Myocyte (in vitro differentiated cells): ENCODE results near the gene PSMB10. TPM values are rescaled to one million over a fixed set of nuclear protein-coding genes. Genes with fewer than 3 reads are reported as not detected.
A peak's percentile ranks its signal among the peaks of the same experiment; 100 is the strongest.
"Not testable (repeated sequence)": the region's sequence is repeated elsewhere in the genome, so short reads cannot be mapped to it uniquely, and the experiment has no call there.

Source experiments
- DNase-seq: peaks from one replicate; pipeline ENCODE4 v3.0.0-alpha.2; 2012; ENCODE audit warnings: low read depth
- total RNA-seq: library from RNA; depleted of rRNA; stranded (reverse); fragments of >200 nt; gene quantifications from 2 replicates; pipeline ENCODE4 v1.2.3, GENCODE V29; 2014

PSMB10 gene
- total RNA-seq, 1 donor from 2014 or later, result 23.4 TPM

DNA sequence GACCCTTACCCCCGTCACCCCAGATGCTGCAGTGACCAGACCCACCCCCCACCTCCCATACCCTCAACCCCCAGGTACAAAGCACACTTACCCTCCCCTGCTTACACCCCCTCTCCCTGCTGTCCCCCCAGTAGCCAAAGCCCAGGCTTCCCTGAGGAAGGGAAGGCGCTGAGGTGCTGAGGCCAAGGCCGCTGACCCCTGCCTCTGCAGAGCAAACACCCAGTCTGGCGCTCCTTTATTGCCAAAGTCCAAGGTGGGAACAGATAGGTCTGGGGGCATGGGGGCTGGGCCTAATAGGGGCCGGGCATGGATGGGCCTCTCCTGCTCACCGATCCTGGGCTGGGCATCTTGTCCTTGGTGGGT lies 6.6 kb upstream of the PSMB10 start:
- DNase-seq, result no peak

DNA sequence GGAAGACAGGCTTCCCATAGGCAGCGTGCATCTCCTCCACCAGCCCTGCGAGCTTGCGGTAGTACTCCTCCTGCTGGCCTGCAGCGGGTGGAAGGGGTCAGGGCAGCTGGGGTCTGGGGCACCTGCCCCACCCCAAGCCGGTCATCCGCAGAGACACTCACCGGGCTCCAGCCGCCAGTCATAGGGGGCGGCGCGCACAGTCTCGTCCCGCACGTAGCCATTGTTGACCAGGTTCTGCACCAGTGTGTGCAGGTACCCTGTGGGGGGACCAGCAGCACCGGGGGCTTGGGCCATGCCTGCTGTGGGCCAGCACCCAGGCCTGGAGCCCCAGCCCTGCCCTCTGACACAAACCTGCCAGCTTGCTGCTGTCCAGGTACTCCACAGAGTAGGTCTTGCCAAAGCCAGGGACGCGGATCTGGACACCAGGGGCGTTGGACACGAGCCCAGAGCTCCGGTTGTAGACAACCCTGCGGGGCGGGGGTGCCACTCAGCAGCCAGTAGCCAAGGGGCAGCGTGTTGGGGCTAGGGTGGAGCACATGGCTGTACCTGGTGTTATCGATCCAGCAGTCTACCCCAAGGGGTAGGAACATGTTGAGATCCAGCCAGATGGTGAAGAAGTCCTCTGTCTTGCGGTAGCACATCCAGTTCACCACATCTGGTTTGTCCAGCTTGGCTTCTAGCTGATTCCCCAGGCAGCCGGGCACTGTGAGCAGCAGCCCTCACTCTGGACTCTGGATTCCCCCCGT lies 6.0 kb upstream of the PSMB10 start:
- DNase-seq, result no peak

DNA sequence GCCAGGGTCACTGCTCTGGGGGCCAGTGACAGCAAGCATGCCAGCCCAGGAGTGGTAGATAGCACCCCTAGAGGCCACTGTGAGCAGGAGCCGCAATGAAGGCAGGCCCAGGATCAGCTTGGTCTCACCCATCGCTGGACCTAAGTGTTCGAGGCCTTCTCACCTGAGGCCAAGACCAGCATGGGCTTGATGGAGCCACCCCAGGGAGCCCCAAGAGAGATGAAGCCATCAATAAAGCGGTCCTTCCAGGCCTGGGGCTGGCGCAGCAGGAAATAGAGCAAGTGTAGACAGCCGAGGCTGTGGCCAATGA lies 5.5 kb upstream of the PSMB10 start:
- peak; percentile 40 for DNase-seq

DNA sequence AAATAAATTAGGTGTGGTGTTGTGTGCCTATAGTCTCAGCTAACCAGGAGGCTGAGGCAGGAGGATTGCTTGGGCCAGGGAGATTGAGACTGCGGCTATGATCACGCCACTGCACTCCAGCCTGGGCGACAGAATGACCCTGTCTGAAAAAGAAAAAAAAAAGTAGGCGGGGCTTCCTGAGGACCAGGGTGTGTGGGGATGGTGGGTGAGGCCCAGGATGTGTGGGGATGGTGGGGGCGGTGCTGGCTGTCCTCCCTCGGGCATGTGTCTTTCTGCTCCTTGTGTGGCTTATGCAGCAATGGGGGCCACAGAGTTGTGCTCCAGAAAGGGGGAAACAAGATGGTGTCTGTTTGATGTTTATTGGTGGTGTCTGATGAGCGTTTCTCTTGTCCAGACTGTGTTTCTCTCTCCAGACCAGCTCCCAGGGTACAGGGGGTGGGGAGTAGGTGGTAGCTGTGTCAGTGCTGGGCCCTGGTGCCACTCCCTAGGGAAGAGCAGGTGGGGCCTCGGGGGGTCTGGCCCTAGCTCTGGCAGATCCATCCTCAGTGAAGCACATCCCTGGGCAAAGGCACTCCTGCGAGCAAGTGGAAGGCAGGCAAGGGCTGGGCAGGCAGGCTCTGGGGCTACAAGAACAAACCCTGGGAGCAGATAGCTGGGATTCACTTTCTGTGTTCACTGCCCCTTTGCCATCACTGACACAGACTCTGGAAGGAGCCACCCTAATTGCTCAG lies 5.0 kb upstream of the PSMB10 start:
- no peak for DNase-seq

DNA sequence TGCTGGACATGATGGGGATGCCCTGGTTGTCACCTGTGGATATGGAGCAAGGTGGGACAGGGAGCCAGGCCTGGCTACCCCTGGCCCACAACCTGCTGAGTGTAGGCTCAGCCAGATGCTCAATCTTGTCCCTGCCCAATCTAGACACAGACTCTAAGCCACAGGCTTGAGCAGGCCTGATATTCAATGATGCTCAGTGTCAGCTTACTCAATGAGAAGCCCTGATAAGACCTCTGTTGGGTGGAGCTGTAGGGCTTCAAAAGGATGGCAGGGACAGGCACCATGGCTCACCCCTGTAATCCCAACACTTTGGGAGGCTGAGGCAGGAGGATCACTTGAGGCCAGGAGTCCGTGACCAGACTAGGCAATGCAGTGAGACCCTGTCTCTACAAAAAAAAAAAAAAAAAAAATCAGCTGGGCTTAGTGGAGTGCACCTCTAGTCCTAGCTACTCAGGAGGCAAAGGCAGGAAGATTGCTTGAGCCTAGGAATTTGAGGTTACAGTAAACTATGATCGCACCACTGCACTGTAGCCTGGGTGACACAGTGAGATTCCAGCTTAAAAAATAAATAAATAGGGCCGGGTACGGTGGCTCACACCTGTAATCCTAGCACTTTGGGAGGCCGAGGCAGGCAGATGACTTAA lies 3.9 kb upstream of the PSMB10 start:
- no peak for DNase-seq

DNA sequence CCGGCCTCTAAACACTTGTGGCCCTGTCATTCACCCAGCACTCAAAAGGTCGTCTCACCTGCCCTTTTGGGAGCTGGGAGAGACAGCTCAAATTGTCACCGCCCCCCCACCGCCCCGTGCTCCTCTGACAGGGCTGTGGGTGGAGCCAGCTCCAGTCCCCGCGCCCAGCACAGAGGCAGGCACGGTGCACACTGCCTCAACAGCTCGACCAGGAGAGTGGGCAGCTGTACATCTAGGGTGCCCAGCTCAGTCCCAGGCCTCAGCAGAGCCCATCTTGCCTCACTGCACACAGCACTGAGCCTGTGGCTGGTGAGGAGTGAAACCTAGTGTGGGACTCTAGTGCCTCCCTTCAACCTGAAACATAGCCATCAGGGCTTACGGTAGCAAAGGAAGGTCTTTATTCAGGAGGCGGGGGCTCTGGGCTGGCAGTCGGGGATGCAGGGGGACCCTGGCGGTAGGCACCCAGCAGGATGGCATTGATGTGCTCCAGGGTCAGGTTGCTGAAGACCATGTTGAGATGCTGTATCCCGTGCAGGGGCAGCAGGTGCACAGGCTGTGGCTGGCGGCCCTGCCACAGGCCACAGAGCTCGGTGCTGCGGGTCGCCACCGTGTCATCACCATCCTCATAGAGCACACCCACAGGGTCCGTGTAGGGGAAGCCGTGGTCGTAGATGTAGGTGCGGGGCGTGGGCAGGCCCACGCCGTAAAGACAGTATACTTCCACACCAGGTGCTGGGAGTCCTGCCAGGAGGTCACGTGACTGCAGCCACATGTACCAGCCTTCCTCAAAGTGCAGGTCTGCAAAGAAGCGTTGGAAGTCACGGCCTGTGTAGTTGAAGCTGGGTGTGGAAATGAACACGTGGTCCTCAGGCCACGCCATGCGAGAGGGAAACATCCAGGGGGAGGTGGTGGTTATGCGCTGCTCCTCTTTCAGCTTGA lies 3.1 kb upstream of the PSMB10 start:
- peak; percentile 36 for DNase-seq

DNA sequence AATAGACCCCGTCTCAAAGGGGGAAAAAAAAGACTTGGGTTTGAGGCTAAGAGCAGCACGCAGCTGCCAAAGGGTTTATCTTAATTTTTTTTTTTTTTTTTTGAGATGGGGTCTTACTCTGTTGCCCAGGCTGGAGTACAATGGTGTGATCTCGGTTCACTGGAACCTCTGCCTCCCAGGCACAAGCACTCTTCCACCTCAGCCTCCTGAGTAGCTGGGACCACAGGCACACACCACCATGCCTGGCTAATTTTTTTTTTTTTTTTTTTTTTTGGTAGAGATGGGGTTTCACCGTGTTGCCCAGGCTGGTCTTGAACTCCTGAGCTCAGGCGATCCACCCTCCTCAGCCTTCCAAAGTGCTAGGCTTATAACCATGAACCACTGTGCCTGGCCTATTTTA lies 1.1 kb upstream of the PSMB10 start:
- not testable (repeated sequence) for DNase-seq

DNA sequence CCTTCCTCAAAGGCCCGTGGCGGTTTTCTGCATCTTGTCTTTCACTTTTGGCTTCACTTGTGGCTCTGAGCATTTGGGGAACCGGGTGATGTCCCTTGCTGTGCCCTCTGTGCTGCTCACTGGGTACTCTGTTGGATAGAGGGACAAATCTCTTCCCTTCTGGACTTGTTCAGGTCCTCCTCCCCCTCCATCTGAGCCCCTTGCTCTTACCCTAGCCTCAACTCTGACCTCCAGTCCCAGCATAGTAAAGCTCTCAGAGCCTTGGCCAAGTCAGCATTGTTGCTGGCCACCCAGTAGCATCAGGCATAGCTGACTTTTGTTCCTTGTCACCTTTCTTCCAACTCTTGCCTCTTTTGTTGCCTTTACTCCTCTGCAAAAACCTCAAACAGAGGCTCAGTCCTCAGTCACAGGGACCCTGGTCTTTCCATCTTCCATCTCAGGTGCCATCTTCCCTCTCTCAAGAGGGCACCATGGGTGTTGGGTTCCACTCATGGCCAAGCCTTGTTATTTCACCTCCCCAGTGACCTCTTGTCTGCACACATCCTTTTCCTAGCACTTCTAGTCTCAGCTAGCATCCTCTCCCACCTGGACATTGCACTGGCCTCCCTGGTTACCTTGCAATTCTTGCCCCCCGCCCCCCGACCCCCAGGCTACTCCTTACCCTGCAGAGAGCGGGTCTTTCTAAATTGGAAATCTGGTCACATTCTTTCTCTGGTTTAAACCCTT lies 393 bp upstream of the PSMB10 start:
- peak; percentile 67 for DNase-seq

DNA sequence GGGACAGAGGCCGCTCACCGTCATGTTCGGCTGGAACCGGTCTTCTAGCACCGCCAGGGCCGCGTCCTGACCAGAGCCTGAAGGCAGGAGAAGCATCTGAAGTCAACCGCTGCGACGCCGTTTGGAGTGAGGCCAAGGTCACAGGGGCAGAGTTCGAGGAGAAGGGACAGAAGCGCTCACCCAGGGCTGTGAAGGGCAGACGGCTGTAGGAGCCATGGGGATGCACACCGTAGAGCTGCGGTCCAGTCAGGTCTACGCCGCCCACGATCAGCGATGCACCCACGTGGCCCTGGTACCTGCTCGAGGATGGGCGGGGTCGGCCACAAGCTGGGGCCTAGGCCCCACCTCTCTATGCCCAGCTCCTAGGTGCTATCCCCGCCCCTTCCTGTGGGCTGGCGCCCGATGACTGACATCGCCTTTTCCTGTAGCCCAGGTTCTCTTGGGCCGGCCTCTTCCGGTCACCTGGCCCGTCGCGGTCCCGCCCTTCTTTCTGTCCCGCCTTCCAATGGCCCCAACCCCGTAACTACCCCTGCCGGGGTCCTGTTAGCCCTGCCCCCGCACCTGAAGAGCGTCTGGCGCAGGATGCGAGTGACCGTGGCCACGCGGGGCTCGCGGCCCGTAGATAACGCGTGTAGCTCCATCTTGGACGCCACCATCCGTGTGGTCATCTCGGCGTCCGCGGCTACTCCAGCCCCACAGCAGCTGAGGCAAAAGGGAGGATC lies 1.1 kb downstream of the PSMB10 start:
- peak; percentile 92 for DNase-seq

DNA sequence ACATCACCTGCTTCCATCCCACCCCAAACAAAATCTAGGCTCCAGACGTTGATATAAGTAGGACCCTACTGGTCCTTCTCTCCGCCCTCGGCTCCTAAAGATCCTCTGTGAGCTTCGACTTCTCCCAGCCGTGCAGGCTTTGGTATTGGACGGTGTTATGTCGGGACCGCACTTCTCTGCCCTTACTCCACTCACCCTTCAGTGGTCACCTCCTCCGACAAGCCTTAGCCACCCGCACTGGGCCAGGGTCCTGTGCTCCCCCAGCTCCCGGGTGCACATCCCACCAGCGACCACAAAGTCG lies 1.6 kb downstream of the PSMB10 start:
- DNase-seq, result no peak

DNA sequence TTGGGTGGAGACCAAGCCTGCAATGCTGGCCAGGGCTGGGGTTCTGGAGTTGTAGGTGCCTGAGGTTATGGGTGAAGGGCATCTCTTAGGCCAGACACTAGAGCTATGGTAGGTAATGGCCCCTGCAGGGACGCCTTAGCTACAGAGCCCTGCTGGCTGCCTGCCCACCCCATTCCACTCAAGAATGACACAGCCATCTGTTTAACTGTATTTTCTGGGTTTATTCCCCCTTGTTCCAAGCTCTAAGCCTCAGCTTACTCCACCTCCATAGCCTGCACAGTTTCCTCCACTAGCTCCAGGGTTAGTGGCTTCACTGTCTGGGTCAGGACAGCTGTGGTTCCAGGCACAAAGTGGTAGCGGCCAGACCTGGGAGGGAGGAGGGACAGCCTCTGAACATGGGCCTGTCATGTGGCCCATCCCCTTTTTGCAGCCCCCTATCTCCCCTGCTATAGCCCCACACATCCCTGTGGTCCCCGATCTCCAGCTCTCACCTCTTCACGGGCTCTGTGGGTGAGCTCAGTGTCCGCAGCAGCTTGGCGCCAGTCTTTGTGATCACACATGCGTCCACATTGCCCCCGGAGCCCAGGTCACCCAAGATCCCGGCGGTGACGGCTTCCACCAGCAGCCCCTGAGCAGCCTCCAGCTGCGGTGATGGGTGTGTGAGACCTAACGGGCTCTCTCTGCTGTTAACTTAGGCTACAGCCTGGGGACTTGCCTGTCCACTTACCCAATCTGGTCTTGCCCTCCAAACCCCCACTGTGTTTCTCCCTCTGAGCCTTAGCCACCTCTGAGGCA lies 2.1 kb downstream of the PSMB10 start:
- peak; percentile 36 for DNase-seq

DNA sequence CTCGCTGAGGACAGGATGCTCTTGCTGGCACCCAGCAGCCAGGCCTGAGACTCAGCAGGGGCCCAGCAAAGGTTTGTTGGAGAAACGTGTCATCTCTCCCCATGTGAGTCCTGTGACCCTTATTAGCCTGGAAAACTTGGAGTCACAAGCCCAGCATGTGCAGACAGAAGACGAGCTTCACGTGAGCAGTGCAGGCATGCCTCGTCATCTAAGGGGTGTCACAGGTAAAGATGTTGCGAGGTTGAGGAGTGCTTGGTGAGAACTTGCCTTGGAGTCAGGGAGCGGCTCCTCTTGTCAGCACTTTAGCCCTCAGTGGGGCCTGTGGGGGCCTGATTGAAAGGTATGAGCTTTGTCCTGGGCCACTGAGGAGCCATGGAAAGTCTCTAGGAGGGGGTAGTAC lies 2.8 kb downstream of the PSMB10 start:
- no peak for DNase-seq

DNA sequence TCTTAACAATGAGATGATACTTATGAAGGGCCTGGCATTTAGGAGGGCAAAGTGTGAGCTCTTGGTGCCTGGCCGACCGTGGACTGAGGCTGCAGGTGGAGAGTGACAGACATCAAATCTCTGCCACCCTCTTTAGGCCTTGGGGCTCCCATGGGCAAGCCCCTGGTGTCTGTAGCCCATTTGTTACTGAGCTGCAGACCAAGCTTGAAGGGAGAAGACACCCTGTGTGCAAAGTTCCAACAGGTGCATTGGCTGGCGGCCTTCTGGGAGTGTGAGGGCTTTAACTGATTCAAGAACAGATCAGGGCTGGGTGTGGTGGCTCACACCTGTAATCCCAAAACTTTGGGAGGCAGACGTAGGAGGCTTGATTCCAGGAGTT lies 4.2 kb downstream of the PSMB10 start:
- DNase-seq, result no peak

DNA sequence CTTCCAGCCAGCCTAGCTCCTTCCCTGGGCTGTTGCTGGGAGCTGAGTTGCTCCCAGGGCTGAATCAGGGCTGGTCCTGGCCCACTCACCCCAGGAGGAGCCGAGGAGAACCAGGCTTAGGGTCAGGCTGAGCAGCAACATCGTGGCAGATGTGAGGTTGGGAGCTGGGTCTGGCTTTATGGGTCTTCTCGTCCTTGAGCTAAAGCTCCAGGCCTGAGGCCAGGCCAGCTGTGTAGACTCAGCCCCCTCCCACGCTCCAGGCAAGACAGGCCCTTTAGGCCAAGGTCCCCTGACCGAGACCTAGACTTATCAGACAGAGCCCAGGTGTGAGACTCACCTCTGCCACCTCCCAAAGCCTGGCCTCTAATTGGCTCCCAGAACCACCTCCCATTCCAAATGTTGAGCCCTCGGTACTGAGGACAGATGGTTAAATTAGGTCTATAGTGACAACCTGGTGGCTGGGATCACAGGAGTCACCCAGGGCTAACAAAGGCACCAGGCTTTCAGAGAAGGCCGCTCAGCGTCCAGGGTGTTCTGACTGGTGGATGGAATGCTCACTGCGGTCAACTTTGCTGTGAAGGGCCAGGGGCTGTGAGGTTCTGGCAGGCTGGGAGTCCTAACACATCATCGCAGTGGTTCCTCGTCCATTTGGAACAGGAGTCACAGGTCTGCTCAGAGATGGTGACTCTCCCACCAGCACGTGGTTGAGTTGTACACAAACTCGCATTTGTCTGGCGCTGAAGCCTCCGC lies 4.8 kb downstream of the PSMB10 start, which contains the start of gene CTRL:
TSS of gene CTRL (minus strand) at position 151 of the 750 bp plus-strand sequence. CDS start at position 141, 10 bp downstream.
- no peak for DNase-seq

DNA sequence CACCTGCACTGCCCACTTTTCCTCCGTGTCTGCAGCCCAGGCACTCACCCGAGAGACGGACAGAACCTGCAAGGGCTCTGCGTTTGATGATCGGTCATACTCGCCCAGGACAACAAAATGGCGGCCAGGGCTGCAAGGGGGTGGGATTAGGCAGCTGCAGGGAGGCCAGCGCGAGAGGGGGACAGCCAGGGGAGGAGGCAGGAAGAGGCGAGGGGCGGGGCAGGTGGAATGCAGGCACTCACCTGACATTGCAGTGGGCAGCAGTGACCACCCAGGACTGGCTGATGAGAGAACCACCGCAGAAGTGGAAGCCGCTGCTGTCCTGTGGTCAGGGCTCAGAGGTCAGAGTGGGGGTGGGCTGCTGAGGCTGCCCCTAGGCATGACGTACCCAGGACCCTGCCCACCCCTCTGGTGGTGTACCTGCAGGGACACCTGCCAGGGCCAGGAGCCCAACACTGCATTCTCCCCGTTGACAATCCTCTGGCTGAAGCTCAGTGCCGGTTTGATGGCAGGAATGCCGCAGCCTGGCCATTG lies 5.9 kb downstream of the PSMB10 start:
- no peak for DNase-seq

DNA sequence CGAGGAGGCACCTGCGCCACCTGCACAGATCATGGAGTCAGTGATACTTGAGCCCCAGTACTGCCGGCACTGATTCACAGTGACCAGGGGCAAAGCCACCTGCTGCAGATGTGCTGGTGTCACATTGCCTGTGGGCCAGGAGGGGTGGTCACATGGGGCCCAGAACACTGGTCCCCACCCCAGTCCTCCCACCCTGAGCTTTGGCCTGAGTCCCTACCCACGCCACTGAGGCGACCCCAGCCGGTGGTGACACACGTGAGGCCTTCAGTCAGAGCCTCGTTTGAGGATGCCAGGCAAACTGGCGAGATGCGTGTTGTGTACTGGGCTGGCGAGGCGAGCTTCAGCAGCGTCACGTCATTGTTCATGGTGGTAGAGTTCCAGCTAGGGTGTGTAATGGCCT lies 6.5 kb downstream of the PSMB10 start:
- DNase-seq, result no peak

DNA sequence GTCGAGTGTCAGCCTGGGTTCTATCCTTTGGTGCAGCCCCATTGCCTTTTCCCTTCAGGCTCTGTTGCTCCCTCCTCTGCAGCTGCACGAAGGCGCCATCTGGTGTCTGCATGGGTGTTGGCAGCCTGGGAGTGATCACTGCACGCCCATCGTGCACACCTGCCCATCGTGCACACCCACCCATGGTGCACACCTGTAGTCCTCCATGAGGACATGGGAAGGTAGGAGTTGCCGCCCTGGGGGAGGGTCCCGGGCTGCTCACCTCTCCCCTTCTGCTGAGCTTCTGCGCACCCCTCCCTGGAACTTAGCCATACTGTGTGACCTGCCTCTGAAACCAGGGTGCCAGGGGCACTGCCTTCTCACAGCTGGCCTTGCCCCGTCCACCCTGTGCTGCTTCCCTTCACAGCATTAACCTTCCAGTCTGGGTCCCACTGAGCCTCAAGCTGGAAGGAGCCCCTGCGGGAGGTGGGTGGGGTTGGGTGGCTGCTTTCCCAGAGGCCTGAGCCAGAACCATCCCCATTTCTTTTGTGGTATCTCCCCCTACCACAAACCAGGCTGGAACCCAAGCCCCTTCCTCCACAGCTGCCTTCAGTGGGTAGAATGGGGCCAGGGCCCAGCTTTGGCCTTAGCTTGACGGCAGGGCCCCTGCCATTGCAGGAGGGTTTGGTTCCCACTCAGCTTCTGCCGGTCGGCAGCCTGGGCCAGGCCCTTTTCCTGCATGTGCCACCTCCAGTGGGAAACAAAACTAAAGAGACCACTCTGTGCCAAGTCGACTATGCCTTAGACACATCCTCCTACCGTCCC lies 7.9 kb downstream of the PSMB10 start:
- peak; percentile 66 for DNase-seq

DNA sequence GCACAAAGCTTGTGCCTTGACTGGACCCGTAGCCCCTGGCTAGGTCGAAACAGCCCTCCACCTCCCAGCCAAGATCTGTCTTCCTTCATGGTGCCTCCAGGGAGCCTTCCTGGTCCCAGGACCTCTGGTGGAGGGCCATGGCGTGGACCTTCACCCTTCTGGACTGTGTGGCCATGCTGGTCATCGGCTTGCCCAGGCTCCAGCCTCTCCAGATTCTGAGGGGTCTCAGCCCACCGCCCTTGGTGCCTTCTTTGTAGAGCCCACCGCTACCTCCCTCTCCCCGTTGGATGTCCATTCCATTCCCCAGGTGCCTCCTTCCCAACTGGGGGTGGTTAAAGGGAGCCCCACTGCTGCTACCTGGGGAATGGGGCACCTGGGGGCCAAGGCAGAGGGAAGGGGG lies 8.5 kb downstream of the PSMB10 start:
- no peak for DNase-seq
